WTC11 (cell line): Measurements from ENCODE around the gene KLHL12.

ENCODE experiments used
- ARID4B ChIP-seq: sonication (generic); formaldehyde crosslinking; IDR thresholded peaks from 2 replicates; pipeline ENCODE4 v1.8.0; 2023; ENCODE audit warnings: missing genetic modification reagents, mild to moderate bottlenecking, borderline replicate concordance
- ATF2 ChIP-seq: sonication (generic); formaldehyde crosslinking; IDR thresholded peaks from 2 replicates; pipeline ENCODE4 v1.8.1; 2022; ENCODE audit warnings: low read depth, missing genetic modification reagents, borderline replicate concordance
- CTCF ChIP-seq: fragments of 200-600 bp; IDR thresholded peaks from 2 replicates; pipeline ENCODE4 v1.8.0; 2022; ENCODE audit warnings: antibody characterized with exemption
- KAT7 ChIP-seq: sonication (generic); formaldehyde crosslinking; IDR thresholded peaks from 2 replicates; pipeline ENCODE4 v1.8.1; 2023; ENCODE audit warnings: missing genetic modification reagents, mild to moderate bottlenecking, borderline replicate concordance
- RELA ChIP-seq: sonication (generic); formaldehyde crosslinking; IDR thresholded peaks from 2 replicates; pipeline ENCODE4 v1.8.1; 2022; ENCODE audit warnings: missing genetic modification reagents, mild to moderate bottlenecking, borderline replicate concordance
- SP1 ChIP-seq: sonication (generic); formaldehyde crosslinking; conservative IDR thresholded peaks from 2 replicates; pipeline ENCODE4 v1.8.1; 2022; ENCODE audit warnings: missing genetic modification reagents
- ZNF671 ChIP-seq: fragments of 250-450 bp; sonication (Bioruptor Pico); IDR thresholded peaks from 2 replicates; pipeline ENCODE4 v1.8.0; 2021; ENCODE audit warnings: mild to moderate bottlenecking
- TF ChIP-seq, protein P1 (sequence below): sonication (generic); formaldehyde crosslinking; IDR thresholded peaks from 2 replicates; pipeline ENCODE4 v1.8.1; 2023; ENCODE audit warnings: mild to moderate bottlenecking, missing genetic modification reagents

DNA sequence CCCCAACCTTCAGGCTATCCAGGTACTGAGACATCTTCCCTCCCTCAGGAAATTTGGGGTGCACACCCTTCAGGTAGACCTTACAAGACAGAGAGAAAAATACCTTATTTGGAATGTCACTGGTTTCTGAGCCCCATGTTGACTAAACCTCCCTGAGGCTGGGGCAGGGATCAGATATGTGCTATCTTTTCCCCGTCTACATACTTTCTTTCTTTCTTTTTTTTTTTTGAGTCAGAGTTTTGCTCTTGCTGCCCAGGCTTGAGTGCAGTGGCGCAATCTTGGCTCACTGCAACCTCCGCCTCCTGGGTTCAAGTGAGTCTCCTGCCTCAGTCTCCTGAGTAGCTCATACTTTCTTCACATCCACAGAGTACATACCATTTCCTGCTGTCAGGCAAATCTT, 38.4 kb upstream of the KLHL12 start:
- no peak for TF ChIP-seq KAT7 (CRISPR knock-in tag)
- TF ChIP-seq ZNF671 (CRISPR knock-in tag): no peak
- no peak for TF ChIP-seq CTCF
- no peak for TF ChIP-seq SP1
- TF ChIP-seq ATF2: no peak
- no peak for TF ChIP-seq RELA (CRISPR knock-in tag)
- no peak for TF ChIP-seq ARID4B (CRISPR knock-in tag)
- TF ChIP-seq, protein P1, sequence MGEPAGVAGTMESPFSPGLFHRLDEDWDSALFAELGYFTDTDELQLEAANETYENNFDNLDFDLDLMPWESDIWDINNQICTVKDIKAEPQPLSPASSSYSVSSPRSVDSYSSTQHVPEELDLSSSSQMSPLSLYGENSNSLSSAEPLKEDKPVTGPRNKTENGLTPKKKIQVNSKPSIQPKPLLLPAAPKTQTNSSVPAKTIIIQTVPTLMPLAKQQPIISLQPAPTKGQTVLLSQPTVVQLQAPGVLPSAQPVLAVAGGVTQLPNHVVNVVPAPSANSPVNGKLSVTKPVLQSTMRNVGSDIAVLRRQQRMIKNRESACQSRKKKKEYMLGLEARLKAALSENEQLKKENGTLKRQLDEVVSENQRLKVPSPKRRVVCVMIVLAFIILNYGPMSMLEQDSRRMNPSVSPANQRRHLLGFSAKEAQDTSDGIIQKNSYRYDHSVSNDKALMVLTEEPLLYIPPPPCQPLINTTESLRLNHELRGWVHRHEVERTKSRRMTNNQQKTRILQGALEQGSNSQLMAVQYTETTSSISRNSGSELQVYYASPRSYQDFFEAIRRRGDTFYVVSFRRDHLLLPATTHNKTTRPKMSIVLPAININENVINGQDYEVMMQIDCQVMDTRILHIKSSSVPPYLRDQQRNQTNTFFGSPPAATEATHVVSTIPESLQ: no peak
